CD8-positive, alpha-beta memory T cell (primary cell): Measurements from ENCODE around the gene SULF2. TPM values are rescaled to one million over a fixed set of nuclear protein-coding genes. Genes with fewer than 3 reads are reported as not detected.

Experiments
- CTCF ChIA-PET: fragments of 350-600 bp; sonication (Branson Sonifier 250); formaldehyde crosslinking; loops from one replicate; lab custom pipeline; 2021; ENCODE audit warnings: antibody characterized with exemption; lab: Charles Lee
- POLR2A ChIA-PET: fragments of 350-600 bp; sonication (Branson Sonifier 250); formaldehyde crosslinking; loops from one replicate; lab custom pipeline; 2021; ENCODE audit warnings: antibody characterized with exemption; lab: Charles Lee
- DNase-seq, 5 donors: peaks; one replicate each; pipeline versions ENCODE4 v3.0.0 to v3.0.0-alpha.2; 2020 to 2022; ENCODE audit warnings: mixed read lengths in 1 of 5
- H3K27ac ChIP-seq: one replicate; pipeline ENCODE4 v1.7.0; 2013; ENCODE audit warnings: low read depth, mild to moderate bottlenecking, low read length, moderate library complexity
- H3K27me3 ChIP-seq: 2 replicates; pipeline ENCODE4 v1.7.0; 2013; ENCODE audit warnings: low read length, mild to moderate bottlenecking; ENCODE audit not compliant: insufficient read depth, poor library complexity, severe bottlenecking
- H3K36me3 ChIP-seq: 2 replicates; pipeline ENCODE4 v1.7.0; 2013; ENCODE audit warnings: mild to moderate bottlenecking, low read length, moderate library complexity; ENCODE audit not compliant: insufficient read depth
- H3K4me1 ChIP-seq: 2 replicates; pipeline ENCODE4 v1.7.0; 2013; ENCODE audit warnings: mild to moderate bottlenecking, low read length, moderate library complexity; ENCODE audit not compliant: insufficient read depth
- H3K4me3 ChIP-seq: 2 replicates; pipeline ENCODE4 v1.7.0; 2013; ENCODE audit warnings: mild to moderate bottlenecking, low read length
- H3K9me3 ChIP-seq: 2 replicates; pipeline ENCODE4 v1.7.0; 2013; ENCODE audit warnings: mild to moderate bottlenecking, low read length
- H3K27ac Mint-ChIP-seq, 8 donors: one replicate each; pipeline ENCODE4 v1.8.0; 2020 to 2021; ENCODE audit warnings: mixed read lengths in 8 of 8, mild to moderate bottlenecking in 6 of 8, inconsistent platforms in 3 of 8, moderate library complexity in 3 of 8
- H3K27me3 Mint-ChIP-seq, 2 donors: one replicate each; pipeline ENCODE4 v1.8.0; 2020 to 2021; ENCODE audit warnings: mixed read lengths in 2 of 2, mild to moderate bottlenecking in 1 of 2, moderate library complexity in 1 of 2
- H3K36me3 Mint-ChIP-seq, 3 donors: one replicate each; pipeline ENCODE4 v1.8.0; 2020 to 2021; ENCODE audit warnings: mixed read lengths in 3 of 3, inconsistent platforms in 1 of 3, mild to moderate bottlenecking in 1 of 3
- H3K4me1 Mint-ChIP-seq, 3 donors: one replicate each; pipeline ENCODE4 v1.8.0; 2020 to 2021; ENCODE audit warnings: mixed read lengths in 3 of 3, inconsistent platforms in 1 of 3, mild to moderate bottlenecking in 1 of 3
- H3K4me3 Mint-ChIP-seq, 7 donors: one replicate each; pipeline ENCODE4 v1.8.0; 2020 to 2021; ENCODE audit warnings: mixed read lengths in 7 of 7, mild to moderate bottlenecking in 6 of 7, moderate library complexity in 4 of 7, inconsistent platforms in 2 of 7
- H3K9me3 Mint-ChIP-seq, 5 donors: one replicate each; pipeline ENCODE4 v1.8.0; 2020 to 2022; ENCODE audit warnings: mixed read lengths in 5 of 5, mild to moderate bottlenecking in 3 of 5, moderate library complexity in 2 of 5, inconsistent platforms in 1 of 5
- polyA plus RNA-seq: library from polyadenylated mRNA; unstranded; fragments of 300-500 nt; fragmentation: Illumina TruSeq; gene quantifications from one replicate; pipeline ENCODE4 v1.2.3, GENCODE V29; 2021
- total RNA-seq, 2 experiments: library from RNA; stranded (reverse); gene quantifications; one replicate each; pipeline ENCODE4 v1.2.3, GENCODE V29; 2021

Gene SULF2
- total and polyA plus RNA-seq, 3 experiments from 2014 or later = 0.28 to 1.4 (median 1.1) TPM

- no peaks in the 10 kb centered on the region for H3K9me3 ChIP-seq
- H3K36me3 ChIP-seq = no peaks in the 10 kb centered on the region
- H3K27me3 ChIP-seq = no peaks in the 10 kb centered on the region
- H3K9me3 Mint-ChIP-seq = no peaks in the 10 kb centered on the region
- ChIA-PET CTCF (interaction anchor here (1.4 to 3.2 kb wide), 4 partner anchors 11 to 943 kb away, joined by 3 to 30 read pairs (median 4); no protein-coding TSS in a partner anchor), POLR2A (no interaction called here)
- H3K27me3 Mint-ChIP-seq = peaks cover 0 to 2% of the 10 kb centered on the region in 2 donors
- H3K27ac ChIP-seq = no peak overlapping the region
- peak in 1 of 5 donors; percentile 43 for DNase-seq
- no peaks in the 10 kb centered on the region for H3K36me3 Mint-ChIP-seq
- H3K27ac Mint-ChIP-seq = no peak overlapping the region
- no peak overlapping the region for H3K4me3 Mint-ChIP-seq
- peaks cover 3 to 5% (median 4%) of the 10 kb centered on the region in 3 donors for H3K4me1 Mint-ChIP-seq
- no peaks in the 10 kb centered on the region for H3K4me1 ChIP-seq
- H3K4me3 ChIP-seq = no peak overlapping the region
These were observed 106.7 kb downstream of the SULF2 start for GRCh38 chr20:47678536-47678935.

DNA sequence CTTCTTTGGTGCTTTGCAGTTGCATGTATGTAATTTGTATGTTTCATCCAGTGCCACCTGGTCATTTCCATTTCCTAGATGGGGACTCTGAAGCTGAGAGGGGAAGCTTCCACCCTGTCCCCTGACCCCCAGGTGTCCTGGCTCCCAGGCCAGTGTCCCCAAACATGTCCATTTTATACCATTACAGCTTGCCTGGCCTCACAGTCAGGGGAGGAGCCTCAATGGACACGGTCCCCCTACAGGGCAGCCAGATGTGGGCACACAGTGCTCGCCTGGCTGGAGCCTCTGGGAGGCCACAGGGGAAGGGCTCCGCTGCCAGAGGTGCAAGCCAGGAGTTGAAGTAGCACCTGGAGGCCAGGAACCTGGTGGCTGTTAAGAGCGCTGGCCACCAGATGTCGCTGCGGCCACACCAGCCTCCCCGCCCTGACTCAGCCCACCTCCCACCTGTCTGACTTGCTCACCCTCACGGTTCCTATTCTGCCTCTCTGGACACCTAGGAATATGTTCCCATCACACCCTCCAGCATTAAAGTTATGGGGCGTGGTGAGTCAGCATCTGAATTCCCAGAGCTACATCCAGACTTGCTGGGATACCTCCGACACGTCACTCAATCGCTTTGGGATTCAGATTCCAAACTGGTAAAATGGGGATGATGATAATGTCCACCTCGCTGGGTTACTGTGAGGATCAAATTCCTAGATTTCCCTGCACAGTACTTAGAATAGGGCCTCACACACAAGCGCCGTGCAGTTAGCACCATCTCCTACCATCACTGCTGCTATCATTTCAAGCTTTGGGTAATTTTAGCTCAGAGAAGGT, 107.4 kb downstream of the SULF2 start:
- H3K4me3 Mint-ChIP-seq = no peak overlapping the region
- H3K4me1 Mint-ChIP-seq = peaks cover 3 to 5% (median 4%) of the 10 kb centered on the region in 3 donors
- no peaks in the 10 kb centered on the region for H3K27me3 ChIP-seq
- H3K9me3 Mint-ChIP-seq = no peaks in the 10 kb centered on the region
- no peaks in the 10 kb centered on the region for H3K36me3 ChIP-seq
- H3K27ac ChIP-seq = no peak overlapping the region
- DNase-seq = peak in 4 of 5 donors; percentile 17 to 52 (median 28)
- no peaks in the 10 kb centered on the region for H3K9me3 ChIP-seq
- H3K4me1 ChIP-seq = no peaks in the 10 kb centered on the region
- no peak overlapping the region for H3K27ac Mint-ChIP-seq
- H3K4me3 ChIP-seq = no peak overlapping the region
- ChIA-PET POLR2A (no interaction called here), CTCF (interaction anchor here (0.7 to 3.2 kb wide), 7 partner anchors 14 to 948 kb away, joined by 3 to 30 read pairs (median 3); no protein-coding TSS in a partner anchor)
- no peaks in the 10 kb centered on the region for H3K36me3 Mint-ChIP-seq
- peaks cover 0 to 2% of the 10 kb centered on the region in 2 donors for H3K27me3 Mint-ChIP-seq

DNA sequence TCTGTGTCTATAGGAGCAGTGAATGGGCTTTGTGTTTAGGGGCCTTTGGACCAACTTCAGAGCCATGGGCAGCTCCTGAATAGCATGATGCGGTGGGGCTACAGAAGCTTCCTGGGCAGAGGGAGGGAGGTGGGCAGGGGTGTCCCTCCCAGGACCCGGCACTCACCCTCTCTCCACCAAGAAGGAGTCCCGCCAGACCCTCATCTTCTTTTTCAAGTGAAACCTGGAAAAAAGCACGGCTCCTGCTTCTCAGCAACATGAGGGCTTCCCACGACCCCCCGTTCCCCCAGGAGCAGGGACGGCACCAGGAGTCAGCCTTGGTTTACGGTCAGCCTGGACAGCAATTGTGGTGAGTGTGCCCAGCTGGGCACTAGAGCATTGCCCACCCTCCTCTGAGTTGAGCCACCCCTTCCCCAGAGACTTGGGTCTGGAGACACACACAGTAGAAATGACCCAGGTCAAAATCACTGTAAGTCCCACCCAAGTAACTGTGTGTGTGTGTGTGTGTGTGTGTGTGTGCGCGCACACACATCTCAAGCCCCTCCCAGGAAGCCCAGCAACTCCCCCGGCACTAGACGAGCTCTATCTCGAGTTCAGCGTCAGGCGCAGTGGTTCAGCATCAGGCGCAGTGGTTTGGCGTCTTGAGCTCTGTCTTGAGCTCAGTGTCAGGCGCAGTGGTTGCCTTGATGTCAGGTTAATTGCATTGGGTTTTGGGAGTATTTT, 108.2 kb downstream of the SULF2 start:
- Histone ChIP-seq H3K27ac (no peak overlapping the region), H3K36me3 (no peaks in the 10 kb centered on the region), H3K4me1 (no peaks in the 10 kb centered on the region), H3K4me3 (no peak overlapping the region), H3K27me3 (no peaks in the 10 kb centered on the region), H3K9me3 (no peaks in the 10 kb centered on the region)
- H3K4me3 Mint-ChIP-seq = no peak overlapping the region
- H3K9me3 Mint-ChIP-seq = no peaks in the 10 kb centered on the region
- H3K4me1 Mint-ChIP-seq = peaks cover 3 to 5% (median 4%) of the 10 kb centered on the region in 3 donors
- no peaks in the 10 kb centered on the region for H3K36me3 Mint-ChIP-seq
- DNase-seq = peak in 2 of 5 donors; percentile 10 to 37
- no peak overlapping the region for H3K27ac Mint-ChIP-seq
- CTCF ChIA-PET = interaction anchor here (0.7 to 3.2 kb wide), 6 partner anchors 13 to 948 kb away, joined by 3 to 30 read pairs (median 3); no protein-coding TSS in a partner anchor
- H3K27me3 Mint-ChIP-seq = peaks cover 0 to 2% of the 10 kb centered on the region in 2 donors
- POLR2A ChIA-PET = no interaction called here

GRCh38 chr20:47676219-47676721, 109.0 kb downstream of the SULF2 start:
- POLR2A ChIA-PET = no interaction called here
- Mint-ChIP-seq H3K4me3 (peak overlapping the region in 1 of 7 donors; percentile 75), H3K36me3 (no peaks in the 10 kb centered on the region), H3K27me3 (peaks cover 0 to 2% of the 10 kb centered on the region in 2 donors), H3K27ac (no peak overlapping the region), H3K9me3 (no peaks in the 10 kb centered on the region), H3K4me1 (peaks cover 3 to 5% (median 4%) of the 10 kb centered on the region in 3 donors)
- no peaks in the 10 kb centered on the region for H3K27me3 ChIP-seq
- CTCF ChIA-PET = interaction anchor here (2.4 to 3.2 kb wide), 2 partner anchors 12 to 945 kb away, joined by 5 to 30 read pairs; no protein-coding TSS in a partner anchor
- H3K4me1 ChIP-seq = no peaks in the 10 kb centered on the region
- no peak overlapping the region for H3K4me3 ChIP-seq
- DNase-seq = peak in 1 of 5 donors; percentile 38
- no peak overlapping the region for H3K27ac ChIP-seq
- no peaks in the 10 kb centered on the region for H3K9me3 ChIP-seq
- H3K36me3 ChIP-seq = no peaks in the 10 kb centered on the region

- H3K27ac Mint-ChIP-seq = no peak overlapping the region
- no peaks in the 10 kb centered on the region for H3K4me1 ChIP-seq
- DNase-seq = peak in 1 of 5 donors; percentile 26
- CTCF ChIA-PET = interaction anchor here (1.2 to 2.1 kb wide), 2 partner anchors 12 to 945 kb away, joined by 3 to 7 read pairs; no protein-coding TSS in a partner anchor
- no peaks in the 10 kb centered on the region for H3K9me3 Mint-ChIP-seq
- POLR2A ChIA-PET = no interaction called here
- no peak overlapping the region for H3K4me3 ChIP-seq
- H3K9me3 ChIP-seq = no peaks in the 10 kb centered on the region
- H3K36me3 Mint-ChIP-seq = no peaks in the 10 kb centered on the region
- H3K27ac ChIP-seq = no peak overlapping the region
- H3K27me3 Mint-ChIP-seq = peaks cover 0 to 2% of the 10 kb centered on the region in 2 donors
- H3K4me3 Mint-ChIP-seq = no peak overlapping the region
- peaks cover 3 to 5% (median 4%) of the 10 kb centered on the region in 3 donors for H3K4me1 Mint-ChIP-seq
- H3K27me3 ChIP-seq = no peaks in the 10 kb centered on the region
- H3K36me3 ChIP-seq = no peaks in the 10 kb centered on the region
These were observed 109.8 kb downstream of the SULF2 start for GRCh38 chr20:47675190-47676142.

- Histone ChIP-seq H3K27ac (no peak overlapping the region), H3K4me1 (no peaks in the 10 kb centered on the region), H3K36me3 (no peaks in the 10 kb centered on the region), H3K27me3 (no peaks in the 10 kb centered on the region), H3K4me3 (no peak overlapping the region), H3K9me3 (no peaks in the 10 kb centered on the region)
- no peaks in the 10 kb centered on the region for H3K36me3 Mint-ChIP-seq
- no peak overlapping the region for H3K4me3 Mint-ChIP-seq
- peaks cover 0 to 2% of the 10 kb centered on the region in 2 donors for H3K27me3 Mint-ChIP-seq
- ChIA-PET CTCF (interaction anchor here (1.2 to 2.1 kb wide), 2 partner anchors 11 to 946 kb away, joined by 3 to 7 read pairs; no protein-coding TSS in a partner anchor), POLR2A (no interaction called here)
- no peaks in the 10 kb centered on the region for H3K9me3 Mint-ChIP-seq
- H3K27ac Mint-ChIP-seq = no peak overlapping the region
- DNase-seq = no peak
- peaks cover 3 to 5% (median 4%) of the 10 kb centered on the region in 3 donors for H3K4me1 Mint-ChIP-seq
These were observed 110.6 kb downstream of the SULF2 start for GRCh38 chr20:47674686-47675085.

DNA sequence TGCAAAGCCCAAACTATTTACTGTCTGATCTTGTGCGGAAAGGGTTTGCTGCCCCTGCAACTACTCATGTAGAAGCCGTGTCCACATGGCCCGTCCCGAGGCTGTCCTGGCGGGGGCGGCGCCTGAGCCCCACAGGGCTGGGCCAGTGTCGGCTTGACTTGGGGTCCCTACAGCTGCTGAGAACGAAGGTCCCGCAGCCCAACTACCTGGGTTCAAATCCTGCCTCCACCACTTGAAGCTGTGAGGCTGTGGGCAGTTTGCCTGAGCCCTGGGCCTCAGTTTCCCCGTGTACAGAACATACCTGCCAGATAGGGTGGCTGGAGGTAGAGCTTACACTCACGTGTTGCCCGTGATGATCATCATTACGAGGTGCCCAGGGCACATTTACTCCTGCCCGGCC, 111.1 kb downstream of the SULF2 start:
- H3K4me3 ChIP-seq = no peak overlapping the region
- Mint-ChIP-seq H3K27ac (no peak overlapping the region), H3K36me3 (no peaks in the 10 kb centered on the region), H3K27me3 (peaks cover 0 to 2% of the 10 kb centered on the region in 2 donors), H3K4me1 (peaks cover 2 to 5% (median 4%) of the 10 kb centered on the region in 3 donors), H3K9me3 (no peaks in the 10 kb centered on the region), H3K4me3 (no peak overlapping the region)
- H3K4me1 ChIP-seq = no peaks in the 10 kb centered on the region
- no peaks in the 10 kb centered on the region for H3K36me3 ChIP-seq
- H3K9me3 ChIP-seq = no peaks in the 10 kb centered on the region
- DNase-seq = peak in 1 of 5 donors; percentile 44
- H3K27me3 ChIP-seq = no peaks in the 10 kb centered on the region
- CTCF ChIA-PET = interaction anchor here (2.1 kb wide), 1 partner anchor 946 kb away, joined by 7 read pairs; no protein-coding TSS in a partner anchor
- POLR2A ChIA-PET = no interaction called here
- no peak overlapping the region for H3K27ac ChIP-seq
